ENCODE measurements around the gene CDH7.

The CDH7 gene

GRCh38 chr18:65897292-65897691 is 146.5 kb downstream of the CDH7 start:
- H2AFZ ChIP-seq (ENCODE audit: low read length) = no peak overlapping the region
- no peaks in the 10 kb centered on the region for H3K9me2 ChIP-seq (replicated peaks; ENCODE audit: low read depth, low read length)
- H3K9ac ChIP-seq (ENCODE audit: low read depth, low read length, poor library complexity, severe bottlenecking) = no peak overlapping the region
- TF ChIP-seq EZH2phosphoT487 (IDR thresholded peaks at IDR 0.05; ENCODE audit: borderline replicate concordance) = no peak
- TF ChIP-seq CTCF (conservative IDR thresholded peaks at IDR 0.05; ENCODE audit: low read length) = no peak
- H4K20me1 ChIP-seq (ENCODE audit: insufficient read depth, low read length, poor library complexity, severe bottlenecking) = no peaks in the 10 kb centered on the region
- no peak overlapping the region for H3K4me2 ChIP-seq (ENCODE audit: low read depth, low read length, poor library complexity, severe bottlenecking)
- no peaks in the 10 kb centered on the region for H3F3A ChIP-seq (ENCODE audit: low read depth)
- no peak overlapping the region for H3K4me3 ChIP-seq (ENCODE audit: low read length, poor library complexity, severe bottlenecking)
- no peaks in the 10 kb centered on the region for H3K36me3 ChIP-seq (ENCODE audit: insufficient read depth, low read length)
- H3K27me3 ChIP-seq (ENCODE audit: insufficient read depth, low read length, poor library complexity, severe bottlenecking) = no peaks in the 10 kb centered on the region
- H3K4me1 ChIP-seq (ENCODE audit: insufficient read depth, low read length, poor library complexity, severe bottlenecking) = no peaks in the 10 kb centered on the region
- no peaks in the 10 kb centered on the region for H3K9me3 ChIP-seq (ENCODE audit: insufficient read depth, low read depth, low read length)
- no peaks in the 10 kb centered on the region for H3K79me2 ChIP-seq (ENCODE audit: insufficient read depth, low read length)

- Histone ChIP-seq H4K20me1 (ENCODE audit: insufficient read depth, low read length, poor library complexity, severe bottlenecking) (no peaks in the 10 kb centered on the region), H3F3A (ENCODE audit: low read depth) (no peaks in the 10 kb centered on the region), H3K36me3 (ENCODE audit: insufficient read depth, low read length) (no peaks in the 10 kb centered on the region), H3K4me3 (ENCODE audit: low read length, poor library complexity, severe bottlenecking) (no peak overlapping the region), H3K9me3 (ENCODE audit: insufficient read depth, low read depth, low read length) (no peaks in the 10 kb centered on the region), H3K9ac (ENCODE audit: low read depth, low read length, poor library complexity, severe bottlenecking) (no peak overlapping the region), H3K79me2 (ENCODE audit: insufficient read depth, low read length) (no peaks in the 10 kb centered on the region), H3K27me3 (ENCODE audit: insufficient read depth, low read length, poor library complexity, severe bottlenecking) (no peaks in the 10 kb centered on the region), H3K4me1 (ENCODE audit: insufficient read depth, low read length, poor library complexity, severe bottlenecking) (no peaks in the 10 kb centered on the region), H3K9me2 (replicated peaks; ENCODE audit: low read depth, low read length) (no peaks in the 10 kb centered on the region), H3K4me2 (ENCODE audit: low read depth, low read length, poor library complexity, severe bottlenecking) (no peak overlapping the region), H2AFZ (ENCODE audit: low read length) (no peak overlapping the region)
- no peak for TF ChIP-seq CTCF (conservative IDR thresholded peaks at IDR 0.05; ENCODE audit: low read length)
- TF ChIP-seq EZH2phosphoT487 (IDR thresholded peaks at IDR 0.05; ENCODE audit: borderline replicate concordance) = no peak
These were observed 150.7 kb downstream of the CDH7 start for GRCh38 chr18:65901522-65901921.

- Histone ChIP-seq H3K27me3 (ENCODE audit: insufficient read depth, low read length, poor library complexity, severe bottlenecking) (no peaks in the 10 kb centered on the region), H3F3A (ENCODE audit: low read depth) (no peaks in the 10 kb centered on the region), H3K4me3 (ENCODE audit: low read length, poor library complexity, severe bottlenecking) (no peak overlapping the region), H2AFZ (ENCODE audit: low read length) (no peak overlapping the region), H3K36me3 (ENCODE audit: insufficient read depth, low read length) (no peaks in the 10 kb centered on the region), H3K4me2 (ENCODE audit: low read depth, low read length, poor library complexity, severe bottlenecking) (no peak overlapping the region), H3K79me2 (ENCODE audit: insufficient read depth, low read length) (no peaks in the 10 kb centered on the region), H4K20me1 (ENCODE audit: insufficient read depth, low read length, poor library complexity, severe bottlenecking) (no peaks in the 10 kb centered on the region), H3K9ac (ENCODE audit: low read depth, low read length, poor library complexity, severe bottlenecking) (no peak overlapping the region), H3K4me1 (ENCODE audit: insufficient read depth, low read length, poor library complexity, severe bottlenecking) (no peaks in the 10 kb centered on the region), H3K9me3 (ENCODE audit: insufficient read depth, low read depth, low read length) (no peaks in the 10 kb centered on the region), H3K9me2 (replicated peaks; ENCODE audit: low read depth, low read length) (no peaks in the 10 kb centered on the region)
- TF ChIP-seq CTCF (conservative IDR thresholded peaks at IDR 0.05; ENCODE audit: low read length) (no peak), EZH2phosphoT487 (IDR thresholded peaks at IDR 0.05; ENCODE audit: borderline replicate concordance) (no peak)
These were observed 155.8 kb downstream of the CDH7 start for GRCh38 chr18:65906621-65907034.

Data from Loucy (cell line).